ENCODE data around the gene CANX. TPM values are rescaled to one million over a fixed set of nuclear protein-coding genes. Genes with fewer than 3 reads are reported as not detected.

CANX gene
- total RNA-seq, 1 experiment from 2014 or later = 871 TPM

- Histone ChIP-seq H3K4me1 (peaks cover 17% of the 10 kb centered on the region), H3K4me3 (ENCODE audit: low read depth, low read length) (no peak overlapping the region), H3K9me3 (no peaks in the 10 kb centered on the region), H3K36me3 (ENCODE audit: control insufficient read depth, insufficient read depth, low read length) (no peaks in the 10 kb centered on the region), H3K27me3 (replicated peaks; ENCODE audit: control insufficient read depth, insufficient read depth, low read length) (no peaks in the 10 kb centered on the region)
- Mint-ChIP-seq H3K9me3 (ENCODE audit: unreplicated experiment) (no peaks in the 10 kb centered on the region), H3K27me3 (ENCODE audit: insufficient read depth, unreplicated experiment) (no peaks in the 10 kb centered on the region), H3K27ac (ENCODE audit: unreplicated experiment) (no peak overlapping the region), H3K36me3 (ENCODE audit: insufficient read depth, unreplicated experiment) (peaks cover 6% of the 10 kb centered on the region), H3K4me1 (ENCODE audit: low read depth, unreplicated experiment) (peaks cover 43% of the 10 kb centered on the region), H3K4me3 (ENCODE audit: unreplicated experiment) (no peak overlapping the region)
- TF ChIP-seq CTCF (IDR thresholded peaks at IDR 0.05; ENCODE audit: insufficient read depth in 1 of 2, low read depth in 1 of 2, low read length in 1 of 2, severe bottlenecking in 1 of 2, unreplicated experiment in 1 of 2) = no peak
- intact Hi-C loops (cut with micrococcal nuclease; ENCODE audit: unreplicated experiment) = no loop called here
- DNase-seq = no peak
- ChIA-PET CTCF (no interaction called here), POLR2A (no interaction called here)
- BruUV-seq (replicated peaks) = no TSS peak
Measured at GRCh38 chr5:179759581-179760551, 61.1 kb downstream of the CANX start.

DNA sequence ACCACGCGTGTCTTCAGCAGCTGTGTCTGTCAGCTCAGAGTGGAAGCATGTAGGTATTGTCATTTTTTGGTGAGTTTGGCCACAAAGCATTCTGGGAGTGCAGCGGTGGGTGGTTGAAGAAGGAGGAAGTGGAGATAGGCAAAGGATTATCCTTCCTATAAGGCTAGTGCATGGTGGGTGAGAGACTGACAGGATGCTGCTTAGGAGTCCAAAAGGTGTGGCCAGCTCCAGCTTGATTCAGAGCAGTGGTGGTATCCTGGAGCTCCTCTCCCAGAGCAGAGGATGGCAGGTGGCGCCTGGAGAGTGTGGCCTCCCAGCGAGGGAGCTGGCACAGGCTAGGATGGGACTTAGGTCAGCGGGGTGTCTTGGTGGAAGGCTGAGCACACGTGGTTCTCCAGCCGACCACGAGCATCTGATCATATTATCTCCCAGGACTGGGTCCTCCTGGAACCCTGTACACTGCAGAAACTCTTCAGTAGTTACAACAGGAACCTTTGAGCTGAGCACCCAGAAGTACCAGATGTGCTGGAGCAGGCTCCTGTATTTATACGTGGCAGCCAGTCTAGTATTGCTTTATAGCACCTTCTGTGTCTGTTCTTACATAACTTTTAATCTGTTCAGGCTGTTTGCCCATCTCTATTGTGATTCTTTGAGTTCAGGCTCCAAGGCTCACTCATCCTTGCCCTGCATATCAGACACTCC lies 63.5 kb downstream of the CANX start:
- Histone ChIP-seq H3K4me3 (ENCODE audit: low read depth, low read length) (no peak overlapping the region), H3K9me3 (no peaks in the 10 kb centered on the region), H3K36me3 (ENCODE audit: control insufficient read depth, insufficient read depth, low read length) (no peaks in the 10 kb centered on the region; the same call in 1 of the 2 replicates), H3K27me3 (replicated peaks; ENCODE audit: control insufficient read depth, insufficient read depth, low read length) (no peaks in the 10 kb centered on the region), H3K4me1 (peaks cover 12% of the 10 kb centered on the region)
- Mint-ChIP-seq H3K9me3 (ENCODE audit: unreplicated experiment) (no peaks in the 10 kb centered on the region), H3K4me3 (ENCODE audit: unreplicated experiment) (no peak overlapping the region), H3K36me3 (ENCODE audit: insufficient read depth, unreplicated experiment) (peaks cover 30% of the 10 kb centered on the region), H3K27me3 (ENCODE audit: insufficient read depth, unreplicated experiment) (no peaks in the 10 kb centered on the region), H3K27ac (ENCODE audit: unreplicated experiment) (peak overlapping the region; percentile 81), H3K4me1 (ENCODE audit: low read depth, unreplicated experiment) (peaks cover 31% of the 10 kb centered on the region)
- BruUV-seq (replicated peaks) = no TSS peak
- no peak for TF ChIP-seq CTCF (IDR thresholded peaks at IDR 0.05; ENCODE audit: insufficient read depth in 1 of 2, low read depth in 1 of 2, low read length in 1 of 2, severe bottlenecking in 1 of 2, unreplicated experiment in 1 of 2)
- DNase-seq = no peak
- intact Hi-C loops (cut with micrococcal nuclease; ENCODE audit: unreplicated experiment) = loop anchor here (2.0 kb wide), 3 partner anchors 29 to 59 kb away; partner anchors contain the start of genes MAML1, MGAT4B and SQSTM1
- CTCF ChIA-PET = interaction anchor here (1.0 to 1.9 kb wide), 5 partner anchors 7 to 33 kb away, joined by 3 to 11 read pairs (median 4); no protein-coding TSS in a partner anchor
- POLR2A ChIA-PET = interaction anchor here (2.0 kb wide), 1 partner anchor 30 kb away, joined by 6 read pairs; the partner anchor contains the start of gene MAML1

- intact Hi-C loops (cut with micrococcal nuclease; ENCODE audit: unreplicated experiment) = loop anchor here (1.0 to 2.0 kb wide), 6 partner anchors 7 to 63 kb away; partner anchors contain the start of genes MAML1, MGAT4B and SQSTM1
- Mint-ChIP-seq H3K36me3 (ENCODE audit: insufficient read depth, unreplicated experiment) (peaks cover 34% of the 10 kb centered on the region), H3K4me3 (ENCODE audit: unreplicated experiment) (no peak overlapping the region), H3K27ac (ENCODE audit: unreplicated experiment) (peak overlapping the region; percentile 81), H3K27me3 (ENCODE audit: insufficient read depth, unreplicated experiment) (no peaks in the 10 kb centered on the region), H3K9me3 (ENCODE audit: unreplicated experiment) (no peaks in the 10 kb centered on the region), H3K4me1 (ENCODE audit: low read depth, unreplicated experiment) (peaks cover 31% of the 10 kb centered on the region)
- ChIA-PET POLR2A (interaction anchor here (2.0 kb wide), 1 partner anchor 31 kb away, joined by 6 read pairs; the partner anchor contains the start of gene MAML1), CTCF (interaction anchor here (0.7 to 1.9 kb wide), 10 partner anchors 8 to 144 kb away, joined by 3 to 11 read pairs (median 4); no protein-coding TSS in a partner anchor)
- BruUV-seq (replicated peaks) = no TSS peak
- no peaks in the 10 kb centered on the region for H3K27me3 ChIP-seq (replicated peaks; ENCODE audit: control insufficient read depth, insufficient read depth, low read length)
- no peaks in the 10 kb centered on the region; the same call in 1 of the 2 replicates for H3K36me3 ChIP-seq (ENCODE audit: control insufficient read depth, insufficient read depth, low read length)
- no peaks in the 10 kb centered on the region for H3K9me3 ChIP-seq
- no peak for TF ChIP-seq CTCF (IDR thresholded peaks at IDR 0.05; ENCODE audit: insufficient read depth in 1 of 2, low read depth in 1 of 2, low read length in 1 of 2, severe bottlenecking in 1 of 2, unreplicated experiment in 1 of 2)
- H3K4me1 ChIP-seq = peaks cover 12% of the 10 kb centered on the region
- H3K4me3 ChIP-seq (ENCODE audit: low read depth, low read length) = no peak overlapping the region
- DNase-seq = no peak
Measured at GRCh38 chr5:179762781-179763176, 64.0 kb downstream of the CANX start.

Measured in Caco-2 (cell line).